ENCODE results near the gene VWC2L.

The VWC2L gene

GRCh38 chr2:214543386-214543955, 132.6 kb downstream of the VWC2L start:
- DNase-seq: no peak

GRCh38 chr2:214545898-214546542, 135.2 kb downstream of the VWC2L start:
- DNase-seq: no peak

DNA sequence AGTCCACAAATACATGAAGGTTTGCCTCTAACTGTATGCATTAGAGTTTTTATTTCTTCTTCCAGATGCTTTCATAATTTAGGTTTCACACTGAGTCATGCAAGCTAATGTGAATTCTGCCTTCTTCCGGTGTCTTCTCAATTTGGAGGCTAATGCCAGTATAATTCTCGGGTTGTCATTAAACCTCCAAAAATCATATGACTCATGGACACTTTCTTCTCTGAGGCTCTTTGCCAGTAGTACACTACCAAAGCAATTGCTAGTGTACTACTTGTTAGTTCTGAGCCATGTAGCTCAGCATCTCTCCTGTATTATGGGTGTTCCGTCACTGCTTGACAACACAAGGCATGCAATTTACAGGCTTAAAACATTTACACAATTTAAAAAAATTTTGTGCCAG, 137.1 kb downstream of the VWC2L start:
- no peak for DNase-seq

GRCh38 chr2:214549946-214550345, 139.1 kb downstream of the VWC2L start:
- DNase-seq: no peak

GRCh38 chr2:214550786-214551185, 139.9 kb downstream of the VWC2L start:
- DNase-seq: no peak

DNA sequence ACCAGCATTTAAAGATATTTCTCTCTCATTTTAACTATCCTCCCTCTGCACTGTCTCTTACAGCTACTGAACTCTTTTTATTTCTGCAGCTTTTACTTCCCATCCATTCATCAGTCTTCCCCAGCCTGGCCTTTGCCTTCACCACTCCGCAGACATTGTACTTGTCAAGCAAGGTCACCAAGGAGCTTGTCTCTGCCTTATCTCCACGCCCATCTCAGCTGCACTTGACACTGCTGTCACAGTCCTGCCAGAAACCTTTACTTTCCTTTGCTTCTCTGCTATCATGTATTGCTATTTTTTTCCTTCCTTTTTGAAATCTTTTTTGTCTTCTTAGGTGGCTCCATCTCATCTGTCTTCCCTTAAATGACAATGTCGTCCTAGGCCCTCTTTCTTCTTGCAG, 147.0 kb downstream of the VWC2L start:
- no peak for DNase-seq

- no peak for DNase-seq
Measured at GRCh38 chr2:214558341-214558740, 147.5 kb downstream of the VWC2L start.

DNA sequence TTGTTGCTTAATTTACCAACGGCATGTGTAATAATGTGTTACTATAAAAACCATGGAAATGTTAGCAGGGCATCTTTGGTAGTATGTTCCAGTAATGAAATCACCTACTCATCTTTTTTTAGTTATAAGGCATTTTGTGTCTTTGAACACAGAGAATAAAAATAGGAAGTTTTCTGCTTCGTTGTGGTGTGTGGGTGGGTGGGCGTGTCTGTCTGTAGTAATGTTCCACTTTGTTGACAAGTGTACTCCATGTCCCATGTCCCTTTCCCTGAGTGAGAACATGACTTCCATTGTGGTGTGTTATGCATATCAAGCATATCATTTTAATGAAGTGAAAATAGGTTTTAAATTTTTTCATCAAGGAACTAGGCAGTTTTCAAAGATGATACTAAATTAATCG, 149.3 kb downstream of the VWC2L start:
- no peak for DNase-seq

GRCh38 chr2:214560618-214561190, 149.8 kb downstream of the VWC2L start:
- DNase-seq: no peak

- DNase-seq: no peak
Measured at GRCh38 chr2:214565246-214565645, 154.4 kb downstream of the VWC2L start.

DNA sequence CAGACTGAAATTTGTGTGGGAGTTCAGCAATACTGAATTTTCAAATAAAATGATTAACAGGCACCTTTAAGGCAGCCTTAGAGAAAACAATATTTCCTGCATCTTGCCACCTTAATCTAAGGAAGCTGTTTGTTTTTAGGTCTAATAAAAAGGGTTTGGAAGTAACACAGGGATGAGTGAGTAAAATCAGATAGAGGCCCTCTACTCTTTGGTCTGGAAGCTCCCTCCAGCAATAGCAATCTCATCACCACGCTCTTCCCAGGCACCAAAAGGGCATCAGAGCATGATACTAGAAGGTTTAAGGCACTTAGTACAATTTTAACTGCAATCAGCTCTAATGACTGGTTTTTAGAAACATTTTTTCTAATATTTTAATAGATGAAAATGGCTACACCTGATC, 155.6 kb downstream of the VWC2L start:
- no peak for DNase-seq

- DNase-seq: no peak
Measured at GRCh38 chr2:214569419-214570035, 158.7 kb downstream of the VWC2L start.

GRCh38 chr2:214574084-214574781, 163.4 kb downstream of the VWC2L start:
- DNase-seq: no peak

DNA sequence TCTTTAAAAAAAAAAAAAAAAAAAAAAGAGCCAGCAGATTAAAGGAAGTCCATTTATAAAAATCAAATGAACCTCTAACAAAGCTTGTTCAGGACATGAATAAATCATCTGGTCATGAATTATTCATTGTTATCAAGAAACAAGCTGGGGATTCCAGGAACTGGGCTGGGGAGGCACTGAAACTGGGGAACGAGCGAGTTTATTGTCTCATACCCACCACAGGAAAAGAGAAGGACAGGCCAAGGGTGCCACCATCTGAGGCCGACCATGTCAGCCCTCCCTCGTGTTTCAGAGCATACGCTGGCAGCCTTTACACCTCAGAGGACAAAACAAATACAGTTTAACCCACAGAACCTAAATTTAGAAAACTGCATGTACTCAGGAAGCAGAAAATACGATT, 164.2 kb downstream of the VWC2L start:
- DNase-seq: no peak

GRCh38 chr2:214575465-214575864, 164.6 kb downstream of the VWC2L start:
- DNase-seq: no peak

DNA sequence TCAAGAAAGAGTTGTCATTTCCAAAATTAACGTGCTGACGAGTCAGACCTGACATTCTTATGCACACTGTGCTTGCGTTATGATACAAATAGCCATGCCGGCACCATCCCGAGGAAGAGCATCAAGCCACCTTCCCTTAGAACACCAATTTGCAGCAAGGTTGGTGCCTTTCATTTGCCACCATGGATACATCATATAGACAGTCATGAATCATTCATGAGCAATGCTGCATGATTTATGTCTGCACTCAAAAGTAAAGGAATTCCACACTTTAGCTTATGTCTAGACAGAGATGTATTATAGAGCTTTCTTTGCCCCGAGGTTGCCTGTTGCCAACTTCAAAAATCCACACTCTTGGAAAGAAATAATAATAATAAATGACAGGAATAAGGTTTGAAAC, 166.9 kb downstream of the VWC2L start:
- DNase-seq: no peak

DNA sequence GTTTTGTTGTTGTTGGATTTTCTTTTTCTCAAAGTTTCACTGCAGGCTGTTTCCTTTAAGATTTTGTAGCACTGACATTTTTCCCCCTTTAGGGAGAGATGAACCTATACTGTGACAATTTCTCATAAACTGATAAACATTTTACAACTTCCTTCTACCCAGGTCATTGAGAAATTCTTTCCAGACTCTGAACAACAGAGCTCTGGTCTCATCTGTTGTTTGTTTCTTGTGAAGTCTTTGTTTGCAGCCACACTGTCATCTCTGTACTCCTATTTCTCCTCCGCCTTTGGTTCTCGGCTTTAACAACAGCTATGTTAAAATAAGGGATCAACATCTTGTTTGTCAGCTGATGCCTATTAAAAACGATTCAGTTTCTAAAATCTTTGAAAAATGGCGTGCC, 167.6 kb downstream of the VWC2L start:
- DNase-seq: no peak

DNA sequence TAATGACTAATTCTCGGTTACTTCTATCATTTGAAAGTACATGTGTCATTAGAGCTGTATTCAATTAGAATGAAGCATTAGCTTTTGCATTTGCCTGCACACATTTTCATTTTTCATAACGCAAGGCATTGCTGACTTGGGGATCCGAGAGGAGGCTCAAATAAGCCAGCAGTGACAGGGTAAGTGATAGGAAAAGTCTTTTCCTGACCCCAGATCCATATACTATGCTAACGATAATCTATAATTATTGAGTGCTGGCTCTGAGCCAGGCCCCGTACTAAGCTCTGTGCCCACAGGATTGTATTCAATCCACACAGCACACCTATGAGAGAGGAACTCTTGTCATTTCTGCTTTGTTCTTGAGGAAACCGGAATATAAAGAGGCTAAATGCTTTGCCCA, 168.2 kb downstream of the VWC2L start:
- DNase-seq: no peak

GRCh38 chr2:214587442-214587841, 176.6 kb downstream of the VWC2L start:
- no peak for DNase-seq

DNA sequence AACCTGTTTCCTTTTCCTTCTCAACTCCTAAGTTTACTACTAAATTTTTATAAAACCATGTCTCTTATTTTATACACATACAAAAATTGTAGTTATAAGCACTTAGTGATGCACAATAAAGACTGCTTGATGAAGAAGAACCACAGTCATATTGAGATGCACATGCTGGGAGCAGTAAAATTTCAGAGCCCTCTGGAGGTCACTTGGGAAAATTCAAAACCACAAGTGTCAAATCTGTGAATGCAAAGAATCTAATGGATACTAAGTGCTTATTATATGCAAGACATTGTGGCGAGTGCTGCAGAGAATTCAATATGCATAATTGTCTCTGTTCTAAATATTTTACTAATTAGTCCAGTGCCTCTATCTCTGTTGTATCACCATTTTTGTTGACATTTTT, 180.5 kb downstream of the VWC2L start:
- DNase-seq: no peak

GRCh38 chr2:214592011-214592410, 181.2 kb downstream of the VWC2L start:
- DNase-seq: no peak

DNA sequence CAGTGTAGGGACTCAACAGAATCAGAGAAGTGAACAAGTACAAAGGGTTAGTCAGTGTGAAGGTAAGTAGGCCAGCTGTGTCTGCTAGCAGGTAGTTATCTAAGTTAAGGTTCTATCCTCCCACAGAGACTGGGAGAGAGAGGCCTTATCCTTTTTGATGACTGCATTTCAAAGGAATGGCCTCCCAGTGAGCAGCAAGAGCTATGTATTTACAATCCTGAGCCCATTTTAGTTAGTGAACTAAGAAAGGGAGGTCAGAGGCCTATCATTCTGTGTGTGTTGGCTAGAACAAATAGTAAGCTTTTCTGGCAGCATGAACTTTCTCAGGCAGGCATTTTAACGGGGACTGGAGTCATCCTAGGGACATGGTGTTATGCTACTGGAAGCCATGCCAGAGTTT, 182.9 kb downstream of the VWC2L start:
- no peak for DNase-seq

- DNase-seq: no peak
Measured at GRCh38 chr2:214601852-214602633, 191.2 kb downstream of the VWC2L start.
